ENCODE measurements around the gene MAP4K3.
A peak's percentile ranks its signal among the peaks of the same experiment; 100 is the strongest.

The MAP4K3 gene

GRCh38 chr2:39289609-39290008, 147.5 kb downstream of the MAP4K3 start:
- POLR2A ChIA-PET: no interaction called here
- H3K27me3 ChIP-seq (replicated peaks in 2 of 5; ENCODE audit: control insufficient read depth in 4 of 5, insufficient read depth in 5 of 5, low read length in 4 of 5): no peaks in the 10 kb centered on the region

GRCh38 chr2:39283561-39283960, 153.5 kb downstream of the MAP4K3 start:
- H3K9me3 ChIP-seq (ENCODE audit: control extremely low read depth in 1 of 5, control insufficient read depth in 4 of 5, insufficient read depth in 2 of 5, low read depth in 1 of 5, low read length in 4 of 5): no peaks in the 10 kb centered on the region
- no peak overlapping the region for H3K27ac ChIP-seq (ENCODE audit: insufficient read depth in 1 of 2, low read depth in 1 of 2, low read length in 2 of 2, poor library complexity in 1 of 2, severe bottlenecking in 2 of 2)
- no peak for DNase-seq
- CTCF ChIA-PET: interaction anchor here (0.7 kb wide), 1 partner anchor 19 kb away, joined by 3 read pairs; no protein-coding TSS in a partner anchor
- H3K4me3 ChIP-seq (ENCODE audit: control insufficient read depth in 1 of 7, extremely low read depth in 1 of 7, insufficient read depth in 4 of 7, low read depth in 2 of 7, low read length in 6 of 7): no peak overlapping the region
- H3K4me1 ChIP-seq (ENCODE audit: control extremely low read depth in 1 of 4, control insufficient read depth in 4 of 4, insufficient read depth in 4 of 4, low read length in 3 of 4): no peaks in the 10 kb centered on the region
- 100% methylated on average over 1 of the region's 1 CpG for WGBS (ENCODE audit: insufficient coverage)
- POLR2A ChIA-PET: no interaction called here
- H3K36me3 ChIP-seq (ENCODE audit: control insufficient read depth in 4 of 4, insufficient read depth in 4 of 4, low read length in 3 of 4): peaks cover 8 to 36% (median 15%) of the 10 kb centered on the region in 4 experiments
- H3K27me3 ChIP-seq (replicated peaks in 2 of 5; ENCODE audit: control insufficient read depth in 4 of 5, insufficient read depth in 5 of 5, low read length in 4 of 5): no peaks in the 10 kb centered on the region

More at GRCh38 chr2:39289609-39290008, 147.5 kb downstream of the MAP4K3 start:
- DNase-seq: no peak
- H3K4me1 ChIP-seq (ENCODE audit: control extremely low read depth in 1 of 4, control insufficient read depth in 4 of 4, insufficient read depth in 4 of 4, low read length in 3 of 4): no peaks in the 10 kb centered on the region
- H3K36me3 ChIP-seq (ENCODE audit: control insufficient read depth in 4 of 4, insufficient read depth in 4 of 4, low read length in 3 of 4): peaks cover 4 to 46% (median 18%) of the 10 kb centered on the region in 4 experiments
- no peak overlapping the region for H3K27ac ChIP-seq (ENCODE audit: insufficient read depth in 1 of 2, low read depth in 1 of 2, low read length in 2 of 2, poor library complexity in 1 of 2, severe bottlenecking in 2 of 2)
- no peaks in the 10 kb centered on the region for H3K9me3 ChIP-seq (ENCODE audit: control extremely low read depth in 1 of 5, control insufficient read depth in 4 of 5, insufficient read depth in 2 of 5, low read depth in 1 of 5, low read length in 4 of 5)
- CTCF ChIA-PET: no interaction called here
- H3K4me3 ChIP-seq (ENCODE audit: control insufficient read depth in 1 of 7, extremely low read depth in 1 of 7, insufficient read depth in 4 of 7, low read depth in 2 of 7, low read length in 6 of 7): no peak overlapping the region

- Histone ChIP-seq H3K36me3 (ENCODE audit: control insufficient read depth in 4 of 4, insufficient read depth in 4 of 4, low read length in 3 of 4) (peaks cover 14 to 37% (median 20%) of the 10 kb centered on the region in 4 experiments), H3K9me3 (ENCODE audit: control extremely low read depth in 1 of 5, control insufficient read depth in 4 of 5, insufficient read depth in 2 of 5, low read depth in 1 of 5, low read length in 4 of 5) (no peaks in the 10 kb centered on the region), H3K4me3 (ENCODE audit: control insufficient read depth in 1 of 7, extremely low read depth in 1 of 7, insufficient read depth in 4 of 7, low read depth in 2 of 7, low read length in 6 of 7) (no peak overlapping the region), H3K27ac (ENCODE audit: insufficient read depth in 1 of 2, low read depth in 1 of 2, low read length in 2 of 2, poor library complexity in 1 of 2, severe bottlenecking in 2 of 2) (no peak overlapping the region), H3K27me3 (replicated peaks in 2 of 5; ENCODE audit: control insufficient read depth in 4 of 5, insufficient read depth in 5 of 5, low read length in 4 of 5) (no peaks in the 10 kb centered on the region), H3K4me1 (ENCODE audit: control extremely low read depth in 1 of 4, control insufficient read depth in 4 of 4, insufficient read depth in 4 of 4, low read length in 3 of 4) (no peaks in the 10 kb centered on the region)
- 100% methylated on average over 3 of the region's 3 CpGs for WGBS (ENCODE audit: insufficient coverage)
- POLR2A ChIA-PET: no interaction called here
- CTCF ChIA-PET: interaction anchor here (1.0 kb wide), 1 partner anchor 19 kb away, joined by 3 read pairs; no protein-coding TSS in a partner anchor
- DNase-seq: no peak
Observed at GRCh38 chr2:39281391-39281790, 155.7 kb downstream of the MAP4K3 start.

- H3K4me1 ChIP-seq (ENCODE audit: control extremely low read depth in 1 of 4, control insufficient read depth in 4 of 4, insufficient read depth in 4 of 4, low read length in 3 of 4): no peaks in the 10 kb centered on the region
- peaks cover 11 to 40% (median 20%) of the 10 kb centered on the region in 4 experiments for H3K36me3 ChIP-seq (ENCODE audit: control insufficient read depth in 4 of 4, insufficient read depth in 4 of 4, low read length in 3 of 4)
- no peak overlapping the region for H3K4me3 ChIP-seq (ENCODE audit: control insufficient read depth in 1 of 7, extremely low read depth in 1 of 7, insufficient read depth in 4 of 7, low read depth in 2 of 7, low read length in 6 of 7)
- no peak for DNase-seq
- H3K27me3 ChIP-seq (replicated peaks in 2 of 5; ENCODE audit: control insufficient read depth in 4 of 5, insufficient read depth in 5 of 5, low read length in 4 of 5): no peaks in the 10 kb centered on the region
- ChIA-PET POLR2A (no interaction called here), CTCF (no interaction called here)
- 100% methylated on average over 1 of the region's 1 CpG for WGBS (ENCODE audit: insufficient coverage)
- no peak overlapping the region for H3K27ac ChIP-seq (ENCODE audit: insufficient read depth in 1 of 2, low read depth in 1 of 2, low read length in 2 of 2, poor library complexity in 1 of 2, severe bottlenecking in 2 of 2)
- H3K9me3 ChIP-seq (ENCODE audit: control extremely low read depth in 1 of 5, control insufficient read depth in 4 of 5, insufficient read depth in 2 of 5, low read depth in 1 of 5, low read length in 4 of 5): no peaks in the 10 kb centered on the region
Observed at GRCh38 chr2:39275016-39275415, 162.1 kb downstream of the MAP4K3 start.

- H3K27ac ChIP-seq (ENCODE audit: insufficient read depth in 1 of 2, low read depth in 1 of 2, low read length in 2 of 2, poor library complexity in 1 of 2, severe bottlenecking in 2 of 2): no peak overlapping the region
- DNase-seq: no peak
- H3K9me3 ChIP-seq (ENCODE audit: control extremely low read depth in 1 of 5, control insufficient read depth in 4 of 5, insufficient read depth in 2 of 5, low read depth in 1 of 5, low read length in 4 of 5): no peaks in the 10 kb centered on the region
- no peaks in the 10 kb centered on the region for H3K27me3 ChIP-seq (replicated peaks in 2 of 5; ENCODE audit: control insufficient read depth in 4 of 5, insufficient read depth in 5 of 5, low read length in 4 of 5)
- WGBS (ENCODE audit: insufficient coverage): 100% methylated on average over 1 of the region's 3 CpGs
- CTCF ChIA-PET: interaction anchor here (1.1 kb wide), 1 partner anchor 30 kb away, joined by 3 read pairs; no protein-coding TSS in a partner anchor
- H3K36me3 ChIP-seq (ENCODE audit: control insufficient read depth in 4 of 4, insufficient read depth in 4 of 4, low read length in 3 of 4): peaks cover 0 to 8% (median 5%) of the 10 kb centered on the region in 4 experiments
- H3K4me3 ChIP-seq (ENCODE audit: control insufficient read depth in 1 of 7, extremely low read depth in 1 of 7, insufficient read depth in 4 of 7, low read depth in 2 of 7, low read length in 6 of 7): no peak overlapping the region
- POLR2A ChIA-PET: no interaction called here
- peaks cover 0 to 16% (median 2%) of the 10 kb centered on the region in 4 experiments for H3K4me1 ChIP-seq (ENCODE audit: control extremely low read depth in 1 of 4, control insufficient read depth in 4 of 4, insufficient read depth in 4 of 4, low read length in 3 of 4)
Observed at GRCh38 chr2:39269941-39270340, 167.1 kb downstream of the MAP4K3 start.

- no peak overlapping the region for H3K27ac ChIP-seq (ENCODE audit: insufficient read depth in 1 of 2, low read depth in 1 of 2, low read length in 2 of 2, poor library complexity in 1 of 2, severe bottlenecking in 2 of 2)
- no peak overlapping the region for H3K4me3 ChIP-seq (ENCODE audit: control insufficient read depth in 1 of 7, extremely low read depth in 1 of 7, insufficient read depth in 4 of 7, low read depth in 2 of 7, low read length in 6 of 7)
- peaks cover 0 to 16% (median 2%) of the 10 kb centered on the region in 4 experiments for H3K4me1 ChIP-seq (ENCODE audit: control extremely low read depth in 1 of 4, control insufficient read depth in 4 of 4, insufficient read depth in 4 of 4, low read length in 3 of 4)
- no peaks in the 10 kb centered on the region for H3K9me3 ChIP-seq (ENCODE audit: control extremely low read depth in 1 of 5, control insufficient read depth in 4 of 5, insufficient read depth in 2 of 5, low read depth in 1 of 5, low read length in 4 of 5)
- peaks cover 3 to 8% (median 7%) of the 10 kb centered on the region in 4 experiments for H3K36me3 ChIP-seq (ENCODE audit: control insufficient read depth in 4 of 4, insufficient read depth in 4 of 4, low read length in 3 of 4)
- no peak for DNase-seq
- H3K27me3 ChIP-seq (replicated peaks in 2 of 5; ENCODE audit: control insufficient read depth in 4 of 5, insufficient read depth in 5 of 5, low read length in 4 of 5): no peaks in the 10 kb centered on the region
- ChIA-PET CTCF (interaction anchor here (1.5 kb wide), 1 partner anchor 38 kb away, joined by 5 read pairs; no protein-coding TSS in a partner anchor), POLR2A (no interaction called here)
- WGBS (ENCODE audit: insufficient coverage): 100% methylated on average over 1 of the region's 3 CpGs
Observed at GRCh38 chr2:39266916-39267434, 170.1 kb downstream of the MAP4K3 start.

GRCh38 chr2:39266139-39266805, 170.8 kb downstream of the MAP4K3 start:
- H3K36me3 ChIP-seq (ENCODE audit: control insufficient read depth in 4 of 4, insufficient read depth in 4 of 4, low read length in 3 of 4): peaks cover 3 to 8% (median 5%) of the 10 kb centered on the region in 4 experiments
- ChIA-PET CTCF (no interaction called here), POLR2A (no interaction called here)
- no peaks in the 10 kb centered on the region for H3K27me3 ChIP-seq (replicated peaks in 2 of 5; ENCODE audit: control insufficient read depth in 4 of 5, insufficient read depth in 5 of 5, low read length in 4 of 5)
- peaks cover 0 to 16% (median 2%) of the 10 kb centered on the region in 4 experiments for H3K4me1 ChIP-seq (ENCODE audit: control extremely low read depth in 1 of 4, control insufficient read depth in 4 of 4, insufficient read depth in 4 of 4, low read length in 3 of 4)
- no peak overlapping the region for H3K27ac ChIP-seq (ENCODE audit: insufficient read depth in 1 of 2, low read depth in 1 of 2, low read length in 2 of 2, poor library complexity in 1 of 2, severe bottlenecking in 2 of 2)
- peak in 2 of 3 donors; percentile 29 to 34 for DNase-seq
- WGBS (ENCODE audit: insufficient coverage): 100% methylated on average over 1 of the region's 3 CpGs
- no peak overlapping the region for H3K4me3 ChIP-seq (ENCODE audit: control insufficient read depth in 1 of 7, extremely low read depth in 1 of 7, insufficient read depth in 4 of 7, low read depth in 2 of 7, low read length in 6 of 7)
- H3K9me3 ChIP-seq (ENCODE audit: control extremely low read depth in 1 of 5, control insufficient read depth in 4 of 5, insufficient read depth in 2 of 5, low read depth in 1 of 5, low read length in 4 of 5): no peaks in the 10 kb centered on the region

All from common myeloid progenitor, CD34-positive (primary cell).